HG03460 (cell line): ENCODE measurements around the gene REPS2.

Experiments used
- ATAC-seq: cut with Tn5 transposase; IDR thresholded peaks from one replicate; pipeline ENCODE4 v1.9.1; 2021; ENCODE audit not compliant: unreplicated experiment

REPS2 gene

GRCh38 chrX:17077361-17077760, 130.9 kb downstream of the REPS2 start:
- ATAC-seq, result no peak

- ATAC-seq, result no peak
These were observed 131.7 kb downstream of the REPS2 start for GRCh38 chrX:17078031-17078720.

DNA sequence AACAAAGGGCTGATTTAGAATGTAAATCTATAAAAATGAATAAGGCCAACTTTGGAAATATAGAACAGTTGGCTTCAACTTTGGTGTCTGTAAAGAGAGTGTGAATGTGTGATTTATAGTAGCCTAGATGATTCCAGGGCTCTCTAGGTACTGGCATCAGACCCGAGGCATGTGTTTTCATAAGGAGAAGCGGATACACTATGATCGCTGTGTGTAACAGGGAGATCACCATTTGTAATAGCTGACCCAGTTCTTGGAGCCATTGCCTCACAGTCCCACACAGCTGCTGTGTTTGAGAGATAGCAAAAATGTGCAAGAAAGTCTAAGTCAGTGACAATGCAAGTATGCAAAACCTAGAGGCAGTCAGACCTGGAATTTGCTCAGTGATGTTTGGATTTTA, 135.1 kb downstream of the REPS2 start:
- ATAC-seq, result no peak

GRCh38 chrX:17081968-17082367, 135.5 kb downstream of the REPS2 start:
- ATAC-seq, result no peak

GRCh38 chrX:17082831-17083230, 136.4 kb downstream of the REPS2 start:
- ATAC-seq, result no peak

GRCh38 chrX:17086317-17086716, 139.9 kb downstream of the REPS2 start:
- no peak for ATAC-seq

GRCh38 chrX:17095161-17095560, 148.7 kb downstream of the REPS2 start:
- ATAC-seq, result no peak

GRCh38 chrX:17098516-17099247, 152.2 kb downstream of the REPS2 start:
- ATAC-seq, result no peak

DNA sequence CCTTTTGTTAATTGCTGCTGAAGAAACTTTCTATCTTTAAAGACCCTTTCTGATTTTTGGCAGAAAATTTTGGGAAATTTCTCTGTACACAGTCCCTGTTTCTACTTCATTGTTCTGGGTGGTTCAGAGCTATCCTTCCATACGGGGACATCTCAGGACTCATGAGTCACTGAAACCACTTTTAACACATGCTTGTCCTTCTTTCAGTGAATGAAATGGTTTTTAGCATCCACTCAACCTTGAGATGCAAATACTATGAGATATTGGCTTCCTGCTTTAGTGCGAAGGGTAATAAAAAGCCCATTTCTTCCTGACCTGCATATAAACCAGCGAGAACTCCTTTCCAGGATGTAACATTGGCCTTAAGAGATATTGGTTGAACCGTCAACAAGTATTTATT, 158.0 kb downstream of the REPS2 start:
- ATAC-seq, result no peak

GRCh38 chrX:17120816-17121215, 174.4 kb downstream of the REPS2 start:
- ATAC-seq, result no peak

DNA sequence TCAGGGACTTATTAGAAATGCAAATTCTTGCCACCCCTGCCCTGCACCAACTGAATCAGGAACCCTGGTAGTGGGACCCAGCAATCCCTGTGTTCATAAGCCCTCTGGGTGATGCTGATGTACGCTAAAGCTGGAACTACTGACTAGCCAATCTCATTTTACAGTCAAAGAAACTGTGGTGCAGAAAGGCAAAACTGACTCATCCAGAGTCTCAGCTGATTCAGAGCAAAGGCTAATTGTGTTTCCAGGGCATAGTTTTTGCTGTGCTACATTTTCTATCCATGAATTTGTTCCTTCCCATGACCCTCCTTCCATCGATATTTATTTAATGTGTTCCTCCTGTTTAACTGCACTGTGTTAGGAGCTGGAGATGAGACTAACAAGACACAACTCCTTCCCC, 207.5 kb downstream of the REPS2 start:
- no peak for ATAC-seq

DNA sequence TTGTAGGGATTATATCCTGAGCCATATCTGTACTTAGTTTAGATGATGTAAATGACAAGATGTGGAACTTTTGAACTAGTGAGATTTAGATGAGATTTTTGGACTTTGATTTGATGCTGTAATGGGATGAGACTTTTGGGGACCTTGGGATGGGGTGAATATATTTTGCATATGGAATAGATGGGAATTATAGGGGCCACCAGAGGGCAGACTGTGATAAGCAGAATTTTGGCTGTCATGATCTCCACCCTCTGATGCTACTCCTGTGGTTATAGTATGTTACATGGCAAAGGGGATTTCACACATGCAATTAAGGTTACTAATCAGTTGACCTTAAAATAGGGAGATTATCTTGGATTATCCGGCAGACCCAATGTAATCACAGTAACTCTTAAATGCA, 214.5 kb downstream of the REPS2 start:
- no peak for ATAC-seq

- ATAC-seq, result no peak
These were observed 215.5 kb downstream of the REPS2 start for GRCh38 chrX:17161991-17162390.

- ATAC-seq, result no peak
These were observed 217.6 kb downstream of the REPS2 start for GRCh38 chrX:17164079-17164478.

GRCh38 chrX:17164941-17165340, 218.5 kb downstream of the REPS2 start:
- no peak for ATAC-seq

- no peak for ATAC-seq
These were observed 221.5 kb downstream of the REPS2 start for GRCh38 chrX:17167915-17168314.

DNA sequence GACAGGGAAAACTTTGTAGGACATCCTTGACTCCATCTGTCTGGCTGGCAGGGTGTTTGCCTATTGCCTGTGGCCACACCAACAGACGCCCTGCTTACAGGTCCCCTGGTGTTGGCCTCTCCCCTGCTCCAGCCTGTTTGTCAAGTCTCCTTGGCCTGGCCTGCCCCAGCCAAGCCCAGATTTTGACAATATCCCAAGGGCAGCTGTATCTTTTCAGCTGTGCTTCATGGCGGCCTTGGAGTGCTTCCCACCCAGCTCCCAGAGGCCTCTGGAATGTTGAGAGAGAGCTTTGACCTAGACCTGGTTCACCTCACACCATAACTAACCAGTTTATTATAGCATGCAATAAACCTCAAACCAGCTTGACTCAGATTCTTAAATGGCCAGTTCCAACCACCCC, 224.5 kb downstream of the REPS2 start:
- no peak for ATAC-seq

GRCh38 chrX:17174671-17175070, 228.2 kb downstream of the REPS2 start:
- no peak for ATAC-seq

DNA sequence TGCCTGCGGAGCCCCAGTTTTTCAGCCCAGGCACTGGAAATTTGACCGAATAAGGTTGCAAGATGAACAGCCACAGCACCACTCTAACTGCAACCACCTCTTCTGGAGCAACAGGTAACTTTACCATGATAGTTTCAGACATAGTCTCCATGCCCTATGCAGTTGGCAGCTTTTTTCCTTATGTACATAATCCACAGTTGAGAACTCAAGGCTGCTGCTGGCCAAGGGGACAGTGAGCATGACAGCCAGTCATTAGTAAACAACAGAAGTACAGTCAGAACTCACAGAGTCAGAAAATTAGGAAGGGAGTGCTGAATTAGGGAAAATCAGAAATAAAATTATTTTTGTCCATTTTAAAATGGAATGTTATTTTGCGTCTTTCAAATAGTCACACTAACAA, 235.9 kb downstream of the REPS2 start:
- no peak for ATAC-seq

- ATAC-seq, result no peak
These were observed 237.1 kb downstream of the REPS2 start for GRCh38 chrX:17183566-17183965.

DNA sequence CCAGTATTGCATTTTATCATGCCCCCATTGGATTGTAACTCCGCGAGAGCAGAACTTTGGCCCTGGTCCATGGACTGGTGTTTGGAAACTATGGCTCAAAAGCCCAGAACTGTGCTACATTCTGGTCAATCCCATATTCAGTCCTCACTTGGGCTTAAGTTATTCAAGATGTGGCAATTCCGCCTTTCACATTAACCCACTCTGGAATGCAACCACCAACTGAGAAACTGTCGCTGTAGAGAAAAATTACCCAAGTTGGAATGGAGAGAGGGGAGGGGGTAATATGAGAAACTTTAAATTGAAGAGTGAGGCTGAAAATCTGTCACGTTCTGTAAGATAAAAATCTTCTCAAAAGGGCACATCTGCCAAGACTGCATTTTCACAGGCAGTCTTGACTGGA, 239.0 kb downstream of the REPS2 start:
- no peak for ATAC-seq

DNA sequence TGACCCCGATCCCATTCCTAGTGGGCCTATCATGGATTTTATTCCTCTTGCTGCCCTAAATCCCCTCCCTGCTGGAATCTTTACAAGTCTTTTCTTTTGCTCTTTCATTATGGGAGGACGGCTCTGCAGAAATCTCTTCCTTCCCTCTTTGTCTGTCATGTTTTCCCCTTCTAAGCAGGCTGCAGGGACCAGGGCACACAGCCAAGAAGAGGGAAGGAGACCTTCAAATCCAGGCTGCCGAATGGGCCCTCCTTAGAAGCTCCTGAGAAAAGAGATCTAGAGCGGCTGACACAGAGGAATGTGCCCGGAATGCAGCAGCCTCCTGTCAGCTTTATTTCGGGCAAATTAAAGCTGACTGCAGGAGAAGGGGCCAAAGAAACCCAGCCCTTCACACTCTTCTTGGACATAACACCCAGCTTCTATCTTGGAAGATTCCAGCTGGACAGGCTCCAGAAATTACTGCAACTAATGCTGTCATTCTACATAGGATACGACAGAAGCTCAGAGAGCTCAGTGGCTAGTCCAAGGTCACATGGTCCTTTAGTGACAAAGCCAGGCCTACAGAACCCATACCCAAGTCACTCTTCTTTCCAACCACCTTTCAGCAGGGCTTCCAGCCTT, 240.8 kb downstream of the REPS2 start:
- no peak for ATAC-seq
